WTC11 (cell line): Measurements from ENCODE around the gene TCF7L1. TPM values are rescaled to one million over a fixed set of nuclear protein-coding genes. Genes with fewer than 3 reads are reported as not detected.
A peak's percentile ranks its signal among the peaks of the same experiment; 100 is the strongest.

Source experiments
- ATAC-seq: fragments of 200-7000 bp; cut with Tn5 transposase; 2 replicates; pipeline ENCODE4 v1.10.0; 2021; ENCODE audit warnings: mild to moderate bottlenecking, moderate library complexity
- CTCF ChIA-PET: fragments of 300-600 bp; sonication (Branson Sonifier 250); formaldehyde crosslinking; loops from one replicate; lab custom pipeline; 2021; ENCODE audit warnings: antibody characterized with exemption; lab: Charles Lee
- POLR2A ChIA-PET: fragments of 350-600 bp; sonication (Branson Sonifier 250); formaldehyde crosslinking; loops from one replicate; lab custom pipeline; 2021; ENCODE audit warnings: antibody characterized with exemption; lab: Charles Lee
- DNase-seq: peaks from one replicate; pipeline ENCODE4 v3.0.0; 2021; ENCODE audit warnings: low spot score
- H3K27ac Mint-ChIP-seq: 2 replicates; pipeline ENCODE4 v1.8.0; 2021; ENCODE audit warnings: mixed read lengths
- H3K27me3 Mint-ChIP-seq: 2 replicates; pipeline ENCODE4 v1.8.0; 2021; ENCODE audit warnings: low read depth, mild to moderate bottlenecking, moderate library complexity, mixed read lengths
- H3K36me3 Mint-ChIP-seq: 2 replicates; pipeline ENCODE4 v1.8.0; 2021; ENCODE audit warnings: mixed read lengths
- H3K4me1 Mint-ChIP-seq: 2 replicates; pipeline ENCODE4 v1.8.0; 2022; ENCODE audit warnings: mixed read lengths
- H3K4me3 Mint-ChIP-seq: 2 replicates; pipeline ENCODE4 v1.8.0; 2021; ENCODE audit warnings: mild to moderate bottlenecking, moderate library complexity, mixed read lengths
- H3K9me3 Mint-ChIP-seq: 2 replicates; pipeline ENCODE4 v1.8.0; 2021; ENCODE audit warnings: mixed read lengths
- ATF2 ChIP-seq: sonication (generic); formaldehyde crosslinking; IDR thresholded peaks from 2 replicates; pipeline ENCODE4 v1.8.1; 2022; ENCODE audit warnings: low read depth, missing genetic modification reagents, borderline replicate concordance
- CDX4 ChIP-seq: fragments of 250-450 bp; sonication (Bioruptor Pico); IDR thresholded peaks from 2 replicates; pipeline ENCODE4 v1.9.0; 2021; ENCODE audit warnings: moderate library complexity, mild to moderate bottlenecking, inconsistent platforms, borderline replicate concordance
- CTCF ChIP-seq: fragments of 200-600 bp; IDR thresholded peaks from 2 replicates; pipeline ENCODE4 v1.8.0; 2022; ENCODE audit warnings: antibody characterized with exemption
- HMGXB4 ChIP-seq: sonication (generic); formaldehyde crosslinking; IDR thresholded peaks from 2 replicates; pipeline ENCODE4 v1.8.1; 2023; ENCODE audit warnings: mild to moderate bottlenecking, moderate library complexity, missing genetic modification reagents
- KAT7 ChIP-seq: sonication (generic); formaldehyde crosslinking; IDR thresholded peaks from 2 replicates; pipeline ENCODE4 v1.8.1; 2023; ENCODE audit warnings: missing genetic modification reagents, mild to moderate bottlenecking, borderline replicate concordance
- NR3C1 ChIP-seq: sonication (generic); formaldehyde crosslinking; conservative IDR thresholded peaks from 2 replicates; pipeline ENCODE4 v1.8.1; 2023; ENCODE audit warnings: low read depth, mild to moderate bottlenecking, missing genetic modification reagents
- USF2 ChIP-seq: sonication (generic); formaldehyde crosslinking; IDR thresholded peaks from 2 replicates; pipeline ENCODE4 v1.8.1; 2023; ENCODE audit warnings: mild to moderate bottlenecking, missing genetic modification reagents, moderate library complexity
- ZMAT4 ChIP-seq: fragments of 250-450 bp; sonication (Bioruptor Pico); IDR thresholded peaks from 2 replicates; pipeline ENCODE4 v1.9.0; 2021; ENCODE audit warnings: mild to moderate bottlenecking
- ZNF532 ChIP-seq: fragments of 250-450 bp; sonication (Bioruptor Pico); IDR thresholded peaks from 2 replicates; pipeline ENCODE4 v1.9.0; 2021; ENCODE audit warnings: mild to moderate bottlenecking, borderline replicate concordance
- total RNA-seq: library from RNA; stranded (reverse); gene quantifications from 3 replicates; pipeline ENCODE4 v1.2.3, GENCODE V29; 2021

Gene TCF7L1
- total RNA-seq, 1 experiment from 2014 or later: 104 TPM

- TF ChIP-seq CTCF: peak; percentile 73
Measured at GRCh38 chr2:85132834-85133637, at the start of gene TCF7L1 (continued).

- H3K27ac Mint-ChIP-seq: no peak overlapping the region
- ChIA-PET POLR2A (no interaction called here), CTCF (no interaction called here)
- DNase-seq (no peak), ATAC-seq (no peak)
- no peak overlapping the region for H3K4me3 Mint-ChIP-seq
- peaks cover 5% of the 10 kb centered on the region; the same call in 1 of the 2 replicates for H3K36me3 Mint-ChIP-seq
- TF ChIP-seq CDX4 (CRISPR knock-in tag): no peak
- no peak for TF ChIP-seq KAT7 (CRISPR knock-in tag)
- TF ChIP-seq ZMAT4 (CRISPR knock-in tag): no peak
- TF ChIP-seq NR3C1 (CRISPR knock-in tag): no peak
- no peak for TF ChIP-seq HMGXB4 (CRISPR knock-in tag)
- TF ChIP-seq USF2 (CRISPR knock-in tag): no peak
- no peak for TF ChIP-seq ATF2 (CRISPR knock-in tag)
- TF ChIP-seq CTCF: no peak
- no peak for TF ChIP-seq ZNF532 (CRISPR knock-in tag)
- H3K4me1 Mint-ChIP-seq: peaks cover 25% of the 10 kb centered on the region
- H3K27me3 Mint-ChIP-seq: peaks cover 8% of the 10 kb centered on the region; the same call in 1 of the 2 replicates
- H3K9me3 Mint-ChIP-seq: peaks cover 21% of the 10 kb centered on the region
Measured at GRCh38 chr2:85085563-85085962, 47.6 kb upstream of the TCF7L1 start.
